CD4-positive, alpha-beta T cell (primary cell): ENCODE data around the gene ZNF532. TPM values are rescaled to one million over a fixed set of nuclear protein-coding genes. Genes with fewer than 3 reads are reported as not detected.

Experiments used
- ATAC-seq: fragments of 200-7000 bp; cut with Tn5 transposase; one replicate; pipeline ENCODE4 v1.10.0; 2022; ENCODE audit warnings: mild to moderate bottlenecking; ENCODE audit not compliant: poor library complexity
- CTCF ChIA-PET: fragments of 350-600 bp; sonication (Branson Sonifier 250); formaldehyde crosslinking; loops from one replicate; lab custom pipeline; 2021; ENCODE audit warnings: antibody characterized with exemption, inconsistent platforms; lab: Charles Lee
- POLR2A ChIA-PET: fragments of 350-600 bp; sonication (Branson Sonifier 250); formaldehyde crosslinking; loops from one replicate; lab custom pipeline; 2021; ENCODE audit warnings: antibody characterized with exemption, inconsistent platforms; lab: Charles Lee
- DNase-seq, 14 experiments: peaks; one replicate each; pipeline ENCODE4 v3.0.0-alpha.2; 2013 to 2020; ENCODE audit warnings: mixed read lengths in 2 of 14
- H3K27ac ChIP-seq, 2 donors: one replicate each; pipeline versions ENCODE4 v1.5.1 to v1.7.0; 2013; ENCODE audit warnings: low read length in 2 of 2, low read depth in 1 of 2, mild to moderate bottlenecking in 1 of 2
- H3K27me3 ChIP-seq, 2 experiments: 1 replicate in 1 of 2; 2 replicates in 1 of 2; pipeline versions ENCODE4 v1.6.1 to v1.7.0; 2013; ENCODE audit warnings: low read length in 2 of 2, control low read depth in 1 of 2, mild to moderate bottlenecking in 1 of 2, moderate library complexity in 1 of 2; ENCODE audit not compliant: insufficient read depth in 2 of 2, control insufficient read depth in 1 of 2
- H3K36me3 ChIP-seq: one replicate; pipeline ENCODE4 v1.6.1; 2013; ENCODE audit warnings: low read length, control low read depth; ENCODE audit not compliant: insufficient read depth
- H3K4me1 ChIP-seq: one replicate; pipeline ENCODE4 v1.6.1; 2013; ENCODE audit warnings: low read length, control low read depth; ENCODE audit not compliant: insufficient read depth
- H3K4me3 ChIP-seq: one replicate; pipeline ENCODE4 v1.5.1; 2013; ENCODE audit warnings: mild to moderate bottlenecking, low read length, moderate library complexity
- H3K9me3 ChIP-seq, 2 experiments: 1 replicate in 1 of 2; 2 replicates in 1 of 2; pipeline versions ENCODE4 v1.6.1 to v1.7.0; 2013; ENCODE audit warnings: low read length in 2 of 2, mild to moderate bottlenecking in 2 of 2, control low read depth in 1 of 2, moderate library complexity in 1 of 2; ENCODE audit not compliant: control insufficient read depth in 1 of 2, insufficient read depth in 1 of 2
- H3K27ac Mint-ChIP-seq: one replicate; pipeline ENCODE4 v1.8.0; 2020; ENCODE audit warnings: mixed read lengths
- H3K27me3 Mint-ChIP-seq: one replicate; pipeline ENCODE4 v1.8.0; 2021; ENCODE audit warnings: mixed read lengths
- H3K36me3 Mint-ChIP-seq: one replicate; pipeline ENCODE4 v1.8.0; 2021; ENCODE audit warnings: low read depth, mixed read lengths
- H3K4me1 Mint-ChIP-seq: one replicate; pipeline ENCODE4 v1.8.0; 2021; ENCODE audit warnings: low read depth, mixed read lengths
- H3K4me3 Mint-ChIP-seq: one replicate; pipeline ENCODE4 v1.8.0; 2020; ENCODE audit warnings: mild to moderate bottlenecking, mixed read lengths
- H3K9me3 Mint-ChIP-seq: one replicate; pipeline ENCODE4 v1.8.0; 2020; ENCODE audit warnings: mixed read lengths
- intact Hi-C, 2 experiments: fragments of 100-400 bp; cut with DNase I in 1 of 2; cut with micrococcal nuclease in 1 of 2; formaldehyde crosslinking; loops; one replicate each; pipeline versions ENCODE4 v1.15.1 to v1.9.0; 2023 to 2025; cut with DNase I, micrococcal nuclease
- total RNA-seq, 174 experiments: library from RNA in 2 of 174; stranded (reverse) in 2 of 174; gene quantifications; one replicate each; pipeline ENCODE4 v1.2.3 and lab custom pipeline; 2021 to 2026
- TF ChIP-seq, protein P1 (sequence below): fragments of 200-600 bp; IDR thresholded peaks from one replicate; pipeline ENCODE4 v1.8.0; 2022; ENCODE audit warnings: antibody characterized with exemption, mild to moderate bottlenecking

ZNF532 gene
- total RNA-seq, 2 experiments from 2014 or later = 9.8 to 9.9 TPM

DNA sequence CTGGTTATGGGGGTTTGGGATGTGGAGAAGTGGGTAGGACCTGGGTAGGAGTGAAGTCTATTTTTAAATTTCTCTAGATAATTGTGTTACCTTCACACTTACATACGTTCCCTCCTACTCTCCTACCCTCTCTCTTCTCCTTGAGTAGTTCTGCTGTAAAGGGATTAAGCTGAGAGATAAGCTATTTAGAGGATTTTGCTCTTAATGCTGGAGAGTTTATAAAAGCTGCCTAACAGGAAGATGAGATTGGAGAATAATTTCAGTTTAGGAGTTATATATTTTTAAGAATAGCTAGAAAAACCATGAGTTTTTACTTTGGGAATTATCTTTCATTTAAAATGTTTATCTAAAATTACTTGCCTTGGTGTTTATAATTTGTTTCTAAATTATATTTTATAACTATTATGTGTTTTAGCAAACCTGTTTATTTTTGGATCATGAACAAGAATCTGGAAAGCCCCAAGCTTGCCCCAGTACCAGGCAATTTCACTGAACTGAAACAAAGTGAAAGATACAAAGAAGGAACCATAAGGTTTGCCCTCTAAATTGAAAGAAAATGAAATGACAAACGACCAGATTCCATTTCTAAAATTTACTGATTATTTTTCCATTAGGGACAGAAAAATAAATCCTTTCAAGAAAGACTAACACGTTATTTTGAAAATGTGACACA, 101.5 kb downstream of the ZNF532 start:
- TF ChIP-seq, protein P1, sequence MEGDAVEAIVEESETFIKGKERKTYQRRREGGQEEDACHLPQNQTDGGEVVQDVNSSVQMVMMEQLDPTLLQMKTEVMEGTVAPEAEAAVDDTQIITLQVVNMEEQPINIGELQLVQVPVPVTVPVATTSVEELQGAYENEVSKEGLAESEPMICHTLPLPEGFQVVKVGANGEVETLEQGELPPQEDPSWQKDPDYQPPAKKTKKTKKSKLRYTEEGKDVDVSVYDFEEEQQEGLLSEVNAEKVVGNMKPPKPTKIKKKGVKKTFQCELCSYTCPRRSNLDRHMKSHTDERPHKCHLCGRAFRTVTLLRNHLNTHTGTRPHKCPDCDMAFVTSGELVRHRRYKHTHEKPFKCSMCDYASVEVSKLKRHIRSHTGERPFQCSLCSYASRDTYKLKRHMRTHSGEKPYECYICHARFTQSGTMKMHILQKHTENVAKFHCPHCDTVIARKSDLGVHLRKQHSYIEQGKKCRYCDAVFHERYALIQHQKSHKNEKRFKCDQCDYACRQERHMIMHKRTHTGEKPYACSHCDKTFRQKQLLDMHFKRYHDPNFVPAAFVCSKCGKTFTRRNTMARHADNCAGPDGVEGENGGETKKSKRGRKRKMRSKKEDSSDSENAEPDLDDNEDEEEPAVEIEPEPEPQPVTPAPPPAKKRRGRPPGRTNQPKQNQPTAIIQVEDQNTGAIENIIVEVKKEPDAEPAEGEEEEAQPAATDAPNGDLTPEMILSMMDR = no peak
- intact Hi-C loops = no loop called here
- H3K4me1 Mint-ChIP-seq = no peaks in the 10 kb centered on the region
- no peaks in the 10 kb centered on the region for H3K36me3 ChIP-seq
- ChIA-PET POLR2A (no interaction called here), CTCF (no interaction called here)
- H3K27me3 ChIP-seq = no peaks in the 10 kb centered on the region
- peaks cover 20% of the 10 kb centered on the region for H3K27me3 Mint-ChIP-seq
- H3K4me1 ChIP-seq = no peaks in the 10 kb centered on the region
- H3K9me3 Mint-ChIP-seq = no peaks in the 10 kb centered on the region
- no peak overlapping the region for H3K4me3 ChIP-seq
- no peak overlapping the region for H3K27ac Mint-ChIP-seq
- no peaks in the 10 kb centered on the region for H3K9me3 ChIP-seq
- H3K36me3 Mint-ChIP-seq = no peaks in the 10 kb centered on the region
- DNase-seq (no peak), ATAC-seq (no peak)
- no peak overlapping the region for H3K27ac ChIP-seq
- H3K4me3 Mint-ChIP-seq = no peak overlapping the region

DNA sequence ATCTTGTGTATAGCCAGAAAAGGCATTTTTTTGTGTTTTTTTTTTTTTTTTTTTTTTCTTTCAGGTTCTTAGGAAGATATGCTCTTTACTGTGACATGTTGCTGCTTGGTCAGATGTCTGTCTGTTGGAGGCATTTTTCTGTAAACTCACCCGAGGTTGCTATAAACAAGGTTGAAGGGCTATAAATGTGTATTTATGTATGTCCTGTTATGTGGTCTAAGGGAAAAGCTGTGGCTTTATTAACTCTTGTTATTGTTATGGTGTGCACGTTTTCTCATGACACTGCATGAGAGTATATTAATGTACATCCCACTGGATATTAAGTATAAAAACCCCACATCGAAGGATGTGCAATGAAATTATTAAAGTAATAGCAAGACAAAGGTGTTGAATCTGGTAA, 102.0 kb downstream of the ZNF532 start:
- ATAC-seq = no peak
- TF ChIP-seq, protein P1 = no peak
- no peak for DNase-seq
- Histone ChIP-seq H3K27me3 (no peaks in the 10 kb centered on the region), H3K27ac (no peak overlapping the region), H3K36me3 (no peaks in the 10 kb centered on the region), H3K4me3 (no peak overlapping the region), H3K4me1 (no peaks in the 10 kb centered on the region), H3K9me3 (no peaks in the 10 kb centered on the region)
- Mint-ChIP-seq H3K27me3 (peaks cover 20% of the 10 kb centered on the region), H3K4me1 (no peaks in the 10 kb centered on the region), H3K36me3 (no peaks in the 10 kb centered on the region), H3K4me3 (no peak overlapping the region), H3K9me3 (no peaks in the 10 kb centered on the region), H3K27ac (no peak overlapping the region)
- POLR2A ChIA-PET = no interaction called here
- intact Hi-C loops = no loop called here
- CTCF ChIA-PET = no interaction called here

DNA sequence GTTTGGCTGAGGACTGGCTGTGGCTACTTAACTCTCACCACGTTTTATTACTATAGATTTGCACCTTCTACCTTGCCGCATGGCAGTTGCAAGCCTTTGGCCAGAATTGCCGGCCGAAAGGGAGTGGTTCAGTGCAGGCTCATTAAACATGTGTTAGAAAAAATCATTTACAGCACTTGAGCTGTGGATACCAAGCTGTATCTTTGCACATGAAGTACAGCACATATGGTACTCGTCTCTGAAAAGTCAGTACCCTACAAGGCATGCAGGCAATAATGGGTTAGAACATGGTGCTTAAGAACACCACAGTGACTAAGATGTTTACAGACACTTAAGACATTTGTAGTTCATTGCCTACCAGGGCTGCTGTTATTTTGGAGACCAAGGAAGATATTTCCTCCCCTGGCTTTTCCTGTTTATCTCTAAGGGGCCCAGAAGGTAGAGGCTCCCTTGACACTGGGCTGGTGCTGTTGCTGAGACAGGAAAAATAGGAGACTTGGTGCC, 103.1 kb downstream of the ZNF532 start:
- Histone ChIP-seq H3K9me3 (no peaks in the 10 kb centered on the region), H3K4me1 (no peaks in the 10 kb centered on the region), H3K36me3 (no peaks in the 10 kb centered on the region), H3K4me3 (no peak overlapping the region), H3K27me3 (no peaks in the 10 kb centered on the region), H3K27ac (no peak overlapping the region)
- Mint-ChIP-seq H3K4me3 (no peak overlapping the region), H3K4me1 (no peaks in the 10 kb centered on the region), H3K27me3 (peaks cover 24% of the 10 kb centered on the region), H3K36me3 (no peaks in the 10 kb centered on the region), H3K27ac (no peak overlapping the region), H3K9me3 (no peaks in the 10 kb centered on the region)
- ATAC-seq (no peak), DNase-seq (no peak)
- TF ChIP-seq, protein P1 = no peak
- CTCF ChIA-PET = interaction anchor here (1.4 kb wide), 1 partner anchor 12 kb away, joined by 3 read pairs; no protein-coding TSS in a partner anchor
- POLR2A ChIA-PET = no interaction called here
- intact Hi-C loops = no loop called here
